ENCODE data around the gene PLAGL1. TPM values are rescaled to one million over a fixed set of nuclear protein-coding genes. Genes with fewer than 3 reads are reported as not detected.

Gene PLAGL1
- total RNA-seq, 1 donor from 2014 or later, result 83.1 TPM

DNA sequence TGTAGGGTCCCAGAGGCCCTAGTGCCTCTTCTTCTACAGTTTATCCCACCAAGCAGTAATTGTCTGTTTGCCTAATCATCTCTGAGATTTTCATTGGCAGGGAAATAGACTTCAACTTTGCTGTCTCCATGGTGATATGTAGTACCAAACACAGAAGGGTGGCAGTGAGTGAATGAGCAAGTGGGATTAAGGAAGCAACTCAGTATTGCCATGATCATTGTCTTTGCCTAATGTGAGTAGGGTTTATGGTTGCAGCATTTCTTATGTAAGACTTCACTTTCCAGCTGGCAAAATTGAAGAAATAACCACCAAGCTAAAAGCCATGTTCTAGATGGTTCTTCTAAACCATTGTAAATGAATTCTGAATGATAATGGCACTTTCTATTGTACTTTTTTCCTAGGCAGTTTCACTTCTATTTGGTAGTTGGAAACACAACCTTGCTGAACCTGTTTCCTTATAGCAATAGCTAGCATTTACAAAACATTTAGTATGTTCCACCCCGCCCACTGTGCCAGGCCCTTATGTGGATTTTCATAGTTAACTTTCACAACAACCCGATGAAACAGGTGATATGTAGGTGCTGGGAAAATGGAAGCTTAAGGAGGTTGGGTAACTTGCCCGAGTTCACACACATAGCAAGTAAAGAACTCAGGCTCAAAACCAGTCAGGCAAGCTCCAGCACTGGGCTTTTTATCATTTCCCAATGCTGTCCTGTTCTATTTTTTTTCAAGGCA is 111.8 kb downstream of the PLAGL1 start:
- DNase-seq (ENCODE audit: low spot score), result no peak
- peaks cover 3% of the 10 kb centered on the region for H3K4me1 Mint-ChIP-seq (ENCODE audit: low read depth)

DNA sequence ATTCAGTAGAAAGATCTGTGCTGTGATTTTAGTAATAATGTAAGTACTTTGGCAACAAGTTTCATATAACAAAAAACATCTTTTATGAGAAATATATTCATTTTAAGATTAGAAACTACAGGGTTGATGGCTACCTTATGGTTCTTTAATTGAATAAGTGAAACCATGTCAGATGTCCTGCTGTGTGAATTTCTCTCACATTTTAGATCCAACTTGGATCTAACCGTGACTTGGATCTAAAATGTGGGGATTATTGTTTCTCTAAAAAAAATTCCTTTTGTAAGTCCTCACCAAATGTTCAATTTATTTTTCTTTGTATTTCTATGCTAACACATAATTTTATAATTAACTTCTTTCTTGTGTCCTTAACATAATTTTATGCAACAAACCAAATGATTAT is 113.4 kb downstream of the PLAGL1 start:
- H3K9me3 Mint-ChIP-seq (ENCODE audit: low read depth), result no peaks in the 10 kb centered on the region
- H3K36me3 Mint-ChIP-seq (ENCODE audit: low read depth), result peaks cover 1% of the 10 kb centered on the region
- TF ChIP-seq, protein P1, sequence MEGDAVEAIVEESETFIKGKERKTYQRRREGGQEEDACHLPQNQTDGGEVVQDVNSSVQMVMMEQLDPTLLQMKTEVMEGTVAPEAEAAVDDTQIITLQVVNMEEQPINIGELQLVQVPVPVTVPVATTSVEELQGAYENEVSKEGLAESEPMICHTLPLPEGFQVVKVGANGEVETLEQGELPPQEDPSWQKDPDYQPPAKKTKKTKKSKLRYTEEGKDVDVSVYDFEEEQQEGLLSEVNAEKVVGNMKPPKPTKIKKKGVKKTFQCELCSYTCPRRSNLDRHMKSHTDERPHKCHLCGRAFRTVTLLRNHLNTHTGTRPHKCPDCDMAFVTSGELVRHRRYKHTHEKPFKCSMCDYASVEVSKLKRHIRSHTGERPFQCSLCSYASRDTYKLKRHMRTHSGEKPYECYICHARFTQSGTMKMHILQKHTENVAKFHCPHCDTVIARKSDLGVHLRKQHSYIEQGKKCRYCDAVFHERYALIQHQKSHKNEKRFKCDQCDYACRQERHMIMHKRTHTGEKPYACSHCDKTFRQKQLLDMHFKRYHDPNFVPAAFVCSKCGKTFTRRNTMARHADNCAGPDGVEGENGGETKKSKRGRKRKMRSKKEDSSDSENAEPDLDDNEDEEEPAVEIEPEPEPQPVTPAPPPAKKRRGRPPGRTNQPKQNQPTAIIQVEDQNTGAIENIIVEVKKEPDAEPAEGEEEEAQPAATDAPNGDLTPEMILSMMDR (IDR thresholded peaks at IDR 0.05), result no peak
- no peaks in the 10 kb centered on the region for H3K4me1 Mint-ChIP-seq (ENCODE audit: low read depth)
- no peak overlapping the region for H3K4me3 Mint-ChIP-seq (ENCODE audit: unreplicated experiment)
- DNase-seq (ENCODE audit: low spot score), result no peak
- no peaks in the 10 kb centered on the region for H3K27me3 Mint-ChIP-seq (ENCODE audit: low read depth)
- no peak overlapping the region for H3K27ac Mint-ChIP-seq (ENCODE audit: unreplicated experiment)

More for the DNA sequence above, 111.8 kb downstream of the PLAGL1 start:
- no peaks in the 10 kb centered on the region for H3K27me3 Mint-ChIP-seq (ENCODE audit: low read depth)
- TF ChIP-seq, protein P1 (IDR thresholded peaks at IDR 0.05), result no peak
- H3K9me3 Mint-ChIP-seq (ENCODE audit: low read depth), result no peaks in the 10 kb centered on the region
- H3K27ac Mint-ChIP-seq (ENCODE audit: unreplicated experiment), result no peak overlapping the region
- peaks cover 1% of the 10 kb centered on the region for H3K36me3 Mint-ChIP-seq (ENCODE audit: low read depth)
- no peak overlapping the region for H3K4me3 Mint-ChIP-seq (ENCODE audit: unreplicated experiment)

Other genes with a start within 250 kb of the PLAGL1 start
- 15.0 to 22.6 TPM (median 15.4 TPM) in 3 replicates for gene LTV1, start 164.9 kb downstream of the PLAGL1 start, total RNA-seq
- gene ZC2HC1B, start 143.8 kb downstream of the PLAGL1 start, total RNA-seq, result 0.46 TPM in 1 of 3 replicates, not detected in the others
- 97.9 to 118 TPM (median 101 TPM) in 3 replicates for gene SF3B5, start 87.3 kb upstream of the PLAGL1 start, total RNA-seq
- 1.6 to 3.1 TPM (median 2.9 TPM) in 3 replicates for gene STX11, start 142.3 kb upstream of the PLAGL1 start, total RNA-seq